NCI-H1694 treated with DMSO at 0.1 percent for 48 hours (cell line): Measurements from ENCODE around the gene NRN1.
"Not testable (repeated sequence)": the region's sequence is repeated elsewhere in the genome, so short reads cannot be mapped to it uniquely, and the experiment has no call there.

Experiments
- DNase-seq: peaks from one replicate; lab custom pipeline; 2025; lab: John Stamatoyannopoulos, UW

NRN1 gene

GRCh38 chr6:5981126-5982026, 25.3 kb downstream of the NRN1 start:
- no peak for DNase-seq

GRCh38 chr6:5979650-5980420, 26.9 kb downstream of the NRN1 start:
- no peak for DNase-seq

GRCh38 chr6:5976811-5977210, 29.9 kb downstream of the NRN1 start:
- no peak for DNase-seq

GRCh38 chr6:5968817-5969734, 37.6 kb downstream of the NRN1 start:
- no peak for DNase-seq

DNA sequence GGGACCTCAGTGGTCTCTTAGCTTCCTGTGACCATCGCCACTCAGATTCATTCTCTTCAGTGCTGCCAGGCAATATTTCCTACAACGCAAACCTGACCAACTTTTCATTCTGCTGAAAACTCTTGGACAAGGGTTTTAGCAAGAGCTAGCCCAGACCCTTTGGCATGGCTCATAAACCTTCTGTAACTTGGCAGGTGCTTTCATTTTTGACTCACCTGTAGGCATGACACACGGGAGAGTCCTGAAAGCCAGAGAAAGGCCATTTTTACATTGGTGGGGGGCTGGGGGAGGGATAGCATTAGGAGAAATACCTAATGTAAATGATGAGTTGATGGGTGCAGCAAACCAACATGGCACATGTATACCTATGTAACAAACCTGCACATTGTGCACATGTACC, 38.7 kb downstream of the NRN1 start:
- not testable (repeated sequence) for DNase-seq

GRCh38 chr6:5967594-5967993, 39.1 kb downstream of the NRN1 start:
- no peak for DNase-seq

- no peak for DNase-seq
Measured at GRCh38 chr6:5962794-5963193, 43.9 kb downstream of the NRN1 start.

- no peak for DNase-seq
Measured at GRCh38 chr6:5961836-5962235, 44.9 kb downstream of the NRN1 start.

- DNase-seq, result no peak
Measured at GRCh38 chr6:5960456-5960855, 46.3 kb downstream of the NRN1 start.

- DNase-seq, result no peak
Measured at GRCh38 chr6:5958921-5959320, 47.8 kb downstream of the NRN1 start.

DNA sequence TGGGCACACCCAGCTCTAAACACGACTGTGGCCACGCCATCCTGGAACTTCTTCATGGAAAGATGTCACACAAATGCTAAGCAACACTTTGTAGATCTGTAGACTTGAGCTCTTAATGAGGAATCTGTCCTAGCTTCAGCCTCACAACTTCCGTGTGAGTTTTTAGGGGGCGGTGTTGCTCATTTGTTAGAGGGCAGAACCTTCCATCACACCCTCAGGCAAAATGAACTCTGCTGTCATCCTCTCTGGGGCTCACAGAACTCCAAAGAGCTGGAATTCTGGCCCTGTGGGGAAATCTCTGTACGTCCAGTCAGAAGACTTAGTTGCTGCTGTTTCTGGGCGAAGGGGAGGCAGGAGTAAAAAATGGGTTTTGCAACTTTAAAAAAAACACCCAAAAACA, 49.8 kb downstream of the NRN1 start:
- no peak for DNase-seq

DNA sequence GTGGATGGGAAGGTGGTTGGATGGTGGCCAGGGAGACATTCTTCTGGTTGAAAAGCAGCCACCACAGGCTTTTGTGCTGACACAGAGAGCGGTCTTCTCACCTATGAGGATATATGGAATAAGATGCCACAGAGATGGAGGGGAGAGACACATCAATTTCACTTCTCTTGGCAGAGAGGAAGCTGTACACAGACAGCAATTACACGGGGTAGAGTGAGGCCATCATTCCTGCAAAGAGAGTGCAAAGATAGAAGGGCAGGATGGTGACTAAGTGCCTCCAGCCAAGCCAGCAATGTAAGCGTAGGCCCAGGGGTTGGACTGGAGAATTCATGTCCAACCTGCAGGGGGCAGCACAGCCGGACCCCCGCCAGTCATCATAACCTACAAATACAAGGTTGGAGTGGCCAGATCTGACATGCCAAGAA, 56.4 kb downstream of the NRN1 start:
- no peak for DNase-seq
